Testis (tissue), 2 donors: ENCODE data around the gene PVR.

Experiments
- CTCF ChIP-seq, 3 experiments: fragments of 450-650 bp in 2 of 3; fragments of 200-600 bp in 1 of 3; sonication (generic) in 1 of 3; IDR thresholded peaks; one replicate each; pipeline ENCODE4 v1.5.1; 2016 to 2019; ENCODE audit warnings: antibody characterized with exemption in 3 of 3, mild to moderate bottlenecking in 2 of 3, moderate library complexity in 1 of 3
- POLR2A ChIP-seq: fragments of 450-650 bp; IDR thresholded peaks from one replicate; pipeline ENCODE4 v1.6.1; 2017; ENCODE audit warnings: antibody characterized with exemption, mild to moderate bottlenecking, moderate library complexity

GRCh38 chr19:44608391-44608821 is 35.3 kb upstream of the PVR start:
- TF ChIP-seq CTCF (IDR thresholded peaks at IDR 0.05) (no peak), POLR2A (no peak)
